Osteoblast (primary cell): ENCODE data around the gene WNT3A. TPM values are rescaled to one million over a fixed set of nuclear protein-coding genes. Genes with fewer than 3 reads are reported as not detected.
A peak's percentile ranks its signal among the peaks of the same experiment; 100 is the strongest.
"Not testable (repeated sequence)": the region's sequence is repeated elsewhere in the genome, so short reads cannot be mapped to it uniquely, and the experiment has no call there.

Experiments
- DNase-seq: peaks from one replicate; pipeline ENCODE4 v3.0.0; 2011; ENCODE audit warnings: low spot score, mixed read lengths; ENCODE audit not compliant: insufficient read length; ENCODE audit errors: missing footprints
- H2AFZ ChIP-seq: 2 replicates; pipeline ENCODE4 v1.6.0; 2011; ENCODE audit warnings: mild to moderate bottlenecking, low read length
- H3K27ac ChIP-seq: 2 replicates; pipeline ENCODE4 v1.5.1; 2011; ENCODE audit warnings: mild to moderate bottlenecking, low read depth, low read length, moderate library complexity
- H3K27me3 ChIP-seq: 2 replicates; pipeline ENCODE4 v1.6.0; 2012; ENCODE audit warnings: mild to moderate bottlenecking, control low read depth, inconsistent platforms, low read length, moderate library complexity; ENCODE audit not compliant: insufficient read depth
- H3K36me3 ChIP-seq: 2 replicates; pipeline ENCODE4 v1.5.1; 2011; ENCODE audit warnings: mild to moderate bottlenecking, low read length, control low read depth, moderate library complexity; ENCODE audit not compliant: insufficient read depth
- H3K4me1 ChIP-seq: 2 replicates; pipeline ENCODE4 v1.5.1; 2011; ENCODE audit warnings: mild to moderate bottlenecking, low read length, control low read depth, moderate library complexity; ENCODE audit not compliant: insufficient read depth
- H3K4me2 ChIP-seq: 2 replicates; pipeline ENCODE4 v1.6.0; 2011; ENCODE audit warnings: mild to moderate bottlenecking, low read length; ENCODE audit not compliant: insufficient read depth
- H3K4me3 ChIP-seq: fragments of 200-600 bp; sonication (generic); 3 replicates; pipeline ENCODE4 v1.5.1; 2012; ENCODE audit warnings: mild to moderate bottlenecking, low read length, inconsistent platforms; ENCODE audit not compliant: insufficient read depth
- H3K79me2 ChIP-seq: 2 replicates; pipeline ENCODE4 v1.6.0; 2012; ENCODE audit warnings: mild to moderate bottlenecking, low read length, control low read depth, inconsistent platforms; ENCODE audit not compliant: insufficient read depth
- H3K9me3 ChIP-seq: 2 replicates; pipeline ENCODE4 v1.5.1; 2011; ENCODE audit warnings: low read depth, low read length, control low read depth
- H4K20me1 ChIP-seq: 2 replicates; pipeline ENCODE4 v1.6.0; 2012; ENCODE audit warnings: mild to moderate bottlenecking, low read length, control low read depth; ENCODE audit not compliant: insufficient read depth
- total RNA-seq: library from RNA; depleted of rRNA; stranded (reverse); fragments of >200 nt; gene quantifications from 2 replicates; pipeline ENCODE4 v1.2.3, GENCODE V29; 2012
- TF ChIP-seq, protein P1 (sequence below): IDR thresholded peaks from 2 replicates; pipeline ENCODE4 v1.5.1; 2011; ENCODE audit warnings: mild to moderate bottlenecking, low read depth, low read length, moderate library complexity; ENCODE audit errors: extremely low read depth

Gene WNT3A
- total RNA-seq, 1 donor: not detected

DNA sequence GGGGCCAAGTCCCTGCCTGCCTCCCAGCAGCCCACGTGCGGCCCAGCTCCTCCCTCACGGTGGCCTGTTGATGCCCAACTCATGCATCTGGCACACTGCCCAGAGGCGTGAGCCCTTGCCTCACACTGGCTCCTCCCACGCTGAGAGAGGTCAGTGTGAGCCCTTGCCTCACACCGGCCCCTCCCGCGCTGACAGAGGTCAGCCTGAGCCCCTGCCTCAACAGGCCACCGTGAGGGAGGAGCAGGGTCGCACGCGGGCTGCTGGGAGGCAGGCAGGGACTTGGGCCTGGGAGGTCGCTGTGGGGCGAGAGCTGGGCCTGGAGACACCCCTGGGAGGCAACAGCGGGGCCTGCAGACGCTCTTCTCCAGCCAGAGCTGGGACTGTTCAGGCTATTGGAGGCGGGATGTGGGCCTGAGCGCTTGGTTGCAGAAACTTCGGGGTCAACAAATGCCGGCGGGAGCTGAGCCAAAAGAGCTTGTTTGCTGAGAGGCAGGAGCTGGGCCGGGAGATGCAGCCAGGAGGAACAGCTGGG is 33.9 kb upstream of the WNT3A start:
- H3K36me3 ChIP-seq, H2AFZ ChIP-seq, H3K4me3 ChIP-seq, H3K27ac ChIP-seq, H3K27me3 ChIP-seq, DNase-seq, H3K9me3 ChIP-seq, H3K4me2 ChIP-seq, H3K79me2 ChIP-seq, H3K4me1 ChIP-seq, H4K20me1 ChIP-seq: not testable (repeated sequence)

DNA sequence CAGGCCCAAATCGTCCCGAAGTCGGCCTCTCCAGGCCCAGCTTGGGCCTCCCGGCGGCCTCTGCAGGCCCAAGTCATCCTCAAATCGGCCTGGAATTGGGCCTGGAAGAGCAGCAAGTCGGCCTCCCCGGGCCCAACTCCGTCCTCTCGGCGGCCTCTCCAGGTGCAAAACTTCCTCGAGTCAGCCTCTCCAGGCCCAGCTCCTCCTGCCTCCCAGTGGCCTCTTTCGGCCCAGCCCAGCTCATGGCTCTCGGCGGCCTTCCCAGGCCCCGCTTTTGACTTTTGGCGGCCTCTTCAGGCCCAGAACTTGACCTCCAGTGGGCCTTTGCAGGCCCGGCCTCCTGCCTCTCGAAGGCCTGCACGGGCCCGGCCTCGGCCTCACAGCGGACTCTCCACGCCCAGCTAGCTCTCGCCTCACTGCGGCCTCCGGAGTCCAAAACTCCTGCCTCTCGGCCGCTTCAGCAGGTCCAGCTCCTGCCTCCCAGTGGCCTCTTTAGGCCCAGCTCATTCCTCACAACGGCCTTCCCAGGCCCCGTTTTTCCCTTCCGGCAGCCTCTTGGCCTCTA is 33.0 kb upstream of the WNT3A start:
- H3K4me1 ChIP-seq, H4K20me1 ChIP-seq, H2AFZ ChIP-seq, H3K27ac ChIP-seq, H3K36me3 ChIP-seq, DNase-seq, H3K79me2 ChIP-seq, H3K27me3 ChIP-seq, H3K4me2 ChIP-seq, H3K9me3 ChIP-seq, H3K4me3 ChIP-seq: not testable (repeated sequence)

DNA sequence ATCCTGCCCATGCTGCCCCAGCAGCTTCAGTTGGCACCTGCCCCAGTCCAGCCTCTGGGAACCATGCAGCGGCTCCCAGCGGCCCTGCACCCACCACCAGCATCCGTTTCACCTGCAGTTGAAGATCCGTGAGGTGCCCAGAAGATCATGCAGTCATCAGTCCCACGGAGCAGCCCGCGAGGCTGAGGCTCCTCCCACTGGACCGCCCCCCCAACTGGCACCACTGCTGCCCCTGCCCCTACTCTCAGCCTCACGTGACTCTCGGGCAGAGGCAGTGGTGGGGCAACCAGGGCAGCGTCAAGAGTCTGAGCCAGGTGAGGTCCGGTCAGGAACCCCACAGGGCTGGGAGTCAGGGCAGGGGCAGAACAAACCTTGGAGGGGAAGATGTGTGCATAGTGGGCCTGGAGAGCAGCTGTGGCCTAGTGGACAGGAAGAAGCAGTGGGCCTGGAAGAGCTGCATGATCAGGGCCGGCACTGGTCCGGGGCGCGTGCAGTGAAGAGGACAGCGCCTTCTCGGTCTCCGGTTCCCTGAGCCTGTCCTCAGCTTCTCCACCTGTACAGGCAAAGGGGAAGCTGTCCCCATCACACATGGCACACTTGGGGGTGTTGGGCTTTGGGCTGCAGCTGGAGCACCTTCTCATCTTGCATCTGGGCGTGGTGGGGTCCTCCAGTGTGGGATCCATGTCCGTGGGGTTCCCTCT is 31.1 kb upstream of the WNT3A start:
- not testable (repeated sequence) for H3K27me3 ChIP-seq, H3K9me3 ChIP-seq, H3K4me2 ChIP-seq, H2AFZ ChIP-seq, H4K20me1 ChIP-seq, DNase-seq, H3K27ac ChIP-seq, H3K36me3 ChIP-seq, H3K4me3 ChIP-seq, H3K4me1 ChIP-seq, H3K79me2 ChIP-seq

DNA sequence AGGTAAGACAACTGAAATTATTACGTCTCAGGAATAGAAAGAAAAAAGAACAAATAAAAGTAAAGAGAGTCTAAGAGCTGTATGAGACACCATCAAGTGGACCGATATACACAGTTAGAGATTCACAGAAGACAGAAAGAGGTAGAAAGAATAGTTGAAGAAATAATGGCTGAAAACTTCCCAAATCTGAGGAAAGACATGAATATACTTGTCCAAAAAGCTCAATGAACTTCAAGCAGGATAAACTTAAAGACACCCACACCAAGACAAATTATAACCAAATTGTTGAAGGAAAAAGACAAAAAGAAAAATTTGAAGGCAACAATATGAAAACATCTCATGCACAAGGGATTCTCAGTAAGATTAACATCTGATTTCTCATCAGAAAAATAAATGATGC is 19.6 kb upstream of the WNT3A start:
- DNase-seq: no peak
- no peaks in the 10 kb centered on the region for H3K4me1 ChIP-seq
- peaks cover 4% of the 10 kb centered on the region for H3K27me3 ChIP-seq
- H4K20me1 ChIP-seq: no peaks in the 10 kb centered on the region
- H3K79me2 ChIP-seq: no peaks in the 10 kb centered on the region
- H3K4me3 ChIP-seq: no peak overlapping the region
- TF ChIP-seq, protein P1, sequence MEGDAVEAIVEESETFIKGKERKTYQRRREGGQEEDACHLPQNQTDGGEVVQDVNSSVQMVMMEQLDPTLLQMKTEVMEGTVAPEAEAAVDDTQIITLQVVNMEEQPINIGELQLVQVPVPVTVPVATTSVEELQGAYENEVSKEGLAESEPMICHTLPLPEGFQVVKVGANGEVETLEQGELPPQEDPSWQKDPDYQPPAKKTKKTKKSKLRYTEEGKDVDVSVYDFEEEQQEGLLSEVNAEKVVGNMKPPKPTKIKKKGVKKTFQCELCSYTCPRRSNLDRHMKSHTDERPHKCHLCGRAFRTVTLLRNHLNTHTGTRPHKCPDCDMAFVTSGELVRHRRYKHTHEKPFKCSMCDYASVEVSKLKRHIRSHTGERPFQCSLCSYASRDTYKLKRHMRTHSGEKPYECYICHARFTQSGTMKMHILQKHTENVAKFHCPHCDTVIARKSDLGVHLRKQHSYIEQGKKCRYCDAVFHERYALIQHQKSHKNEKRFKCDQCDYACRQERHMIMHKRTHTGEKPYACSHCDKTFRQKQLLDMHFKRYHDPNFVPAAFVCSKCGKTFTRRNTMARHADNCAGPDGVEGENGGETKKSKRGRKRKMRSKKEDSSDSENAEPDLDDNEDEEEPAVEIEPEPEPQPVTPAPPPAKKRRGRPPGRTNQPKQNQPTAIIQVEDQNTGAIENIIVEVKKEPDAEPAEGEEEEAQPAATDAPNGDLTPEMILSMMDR: no peak
- no peak overlapping the region for H3K4me2 ChIP-seq
- H3K27ac ChIP-seq: no peak overlapping the region
- H3K36me3 ChIP-seq: no peaks in the 10 kb centered on the region
- no peak overlapping the region for H2AFZ ChIP-seq
- no peaks in the 10 kb centered on the region for H3K9me3 ChIP-seq

DNA sequence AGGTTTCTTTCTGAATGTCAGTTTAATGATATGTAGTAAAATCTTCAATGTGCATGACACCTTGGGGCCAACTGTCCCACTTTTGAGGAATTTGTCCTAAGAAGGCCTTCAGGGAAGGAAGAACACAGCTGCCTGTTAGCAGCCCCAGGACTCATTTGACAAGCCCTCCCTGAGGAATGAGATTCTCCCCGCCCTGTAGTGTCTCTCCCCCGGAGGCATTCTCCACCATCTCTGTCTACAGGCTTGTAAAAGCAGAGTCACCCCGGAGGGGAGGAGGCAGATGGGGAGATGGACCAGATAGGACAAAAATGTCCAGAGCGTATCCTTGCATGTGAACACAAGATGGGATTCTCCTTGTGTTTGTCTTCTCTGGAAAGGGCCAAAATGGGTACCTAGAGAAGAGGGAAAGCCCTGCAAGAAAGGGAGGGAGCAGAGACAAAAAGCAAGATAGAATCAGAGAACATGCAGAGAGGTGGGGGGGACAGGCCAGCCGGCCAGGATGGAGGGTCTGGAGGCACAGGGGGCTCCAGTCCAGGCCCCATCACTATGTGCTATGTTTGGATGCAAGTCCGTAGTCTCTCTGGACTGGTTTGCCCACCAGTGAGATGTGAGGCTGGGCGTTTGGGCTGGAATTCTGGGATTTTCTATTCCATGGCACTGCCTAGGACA is 12.0 kb upstream of the WNT3A start:
- peaks cover 2% of the 10 kb centered on the region for H3K9me3 ChIP-seq
- no peak overlapping the region for H2AFZ ChIP-seq
- H3K27ac ChIP-seq: no peak overlapping the region
- DNase-seq: peak; percentile 6
- no peaks in the 10 kb centered on the region for H4K20me1 ChIP-seq
- H3K4me2 ChIP-seq: no peak overlapping the region
- no peaks in the 10 kb centered on the region for H3K36me3 ChIP-seq
- H3K4me3 ChIP-seq: no peak overlapping the region
- no peaks in the 10 kb centered on the region for H3K79me2 ChIP-seq
- TF ChIP-seq, protein P1: no peak
- no peaks in the 10 kb centered on the region for H3K4me1 ChIP-seq
- no peaks in the 10 kb centered on the region for H3K27me3 ChIP-seq
